IPS DF 4.7 (cell line): ENCODE measurements around the gene SV2B.

ENCODE experiments used
- DNase-seq: peaks from one replicate; pipeline ENCODE4 v3.0.0-alpha.2; 2013; ENCODE audit warnings: low spot score; ENCODE audit errors: extremely low read depth

Gene SV2B

DNA sequence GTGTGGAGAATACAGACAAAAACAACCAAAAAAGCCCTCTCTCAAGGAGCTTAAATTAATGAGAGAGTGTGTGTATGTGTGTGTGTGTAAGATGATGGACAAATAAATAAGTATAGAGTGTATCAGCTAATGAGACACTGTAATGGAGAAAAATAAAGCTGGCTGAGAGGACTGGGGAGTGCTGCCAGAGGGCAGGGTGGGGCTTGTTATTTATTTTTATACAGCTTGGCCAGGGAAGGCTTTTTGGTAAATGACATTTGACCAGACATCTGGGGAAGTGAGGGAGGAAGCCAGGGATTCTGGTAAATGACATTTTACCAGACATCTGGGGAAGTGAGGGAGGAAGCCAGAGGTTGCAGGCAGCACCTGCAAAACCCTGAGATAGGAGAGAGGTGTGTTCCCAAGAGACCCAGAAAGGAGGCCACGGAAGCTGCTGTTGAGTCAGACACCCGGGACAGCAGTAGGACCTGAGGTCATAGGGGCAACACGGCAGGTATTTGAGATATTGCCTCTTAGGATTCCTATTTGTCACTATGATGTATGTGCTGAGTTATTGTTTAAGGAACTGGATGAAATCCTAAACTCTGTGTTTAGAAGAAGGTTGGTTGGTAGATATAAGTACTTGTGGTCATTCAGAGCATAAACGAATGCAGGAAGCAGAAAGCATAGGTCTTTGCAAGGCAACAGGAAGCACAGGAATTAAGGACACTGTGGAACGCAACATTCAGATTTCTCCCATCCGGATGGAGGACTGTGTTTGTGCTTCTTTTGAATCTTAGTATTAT lies 2.7 kb downstream of the SV2B start:
- no peak for DNase-seq

DNA sequence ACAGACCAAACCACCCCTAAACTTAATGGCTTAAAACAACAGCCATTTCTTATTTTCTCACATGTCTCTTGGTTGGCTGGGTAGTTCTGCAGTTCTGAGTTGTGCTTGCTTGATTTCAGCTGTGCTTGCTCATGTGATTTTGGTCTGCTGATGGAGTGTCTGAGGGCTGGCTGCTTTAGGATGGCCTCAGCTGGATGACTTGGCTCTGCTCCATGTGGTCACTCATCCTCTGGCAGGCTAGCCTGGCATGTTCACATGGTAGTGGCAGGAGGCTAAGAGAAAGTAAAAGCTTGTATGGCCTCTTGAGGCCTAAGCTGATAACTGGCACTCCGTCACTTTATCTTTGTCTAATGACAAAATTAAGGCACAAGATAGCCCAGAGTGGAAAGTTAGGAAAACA lies 4.1 kb downstream of the SV2B start:
- no peak for DNase-seq

- DNase-seq: no peak
Measured at GRCh38 chr15:91108421-91108820, 8.4 kb downstream of the SV2B start.

DNA sequence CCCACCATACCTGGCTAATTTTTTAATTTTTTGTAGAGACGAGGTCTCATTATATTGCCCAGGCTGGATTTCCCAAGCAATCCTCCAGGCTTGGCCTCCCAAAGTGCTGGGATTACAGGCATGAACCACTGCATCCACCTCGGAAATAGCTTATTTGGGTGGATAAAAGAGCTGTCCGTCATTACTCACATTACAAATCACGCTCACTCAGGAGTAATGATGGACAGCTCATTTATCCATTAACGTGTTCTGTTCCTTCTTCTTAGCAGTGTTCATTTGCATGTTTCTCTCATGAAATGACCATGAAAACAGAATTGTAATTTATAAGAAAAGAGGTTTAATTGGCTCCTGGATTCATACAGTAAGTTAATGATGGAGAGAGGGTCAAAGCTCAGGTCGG lies 9.8 kb downstream of the SV2B start:
- no peak for DNase-seq

DNA sequence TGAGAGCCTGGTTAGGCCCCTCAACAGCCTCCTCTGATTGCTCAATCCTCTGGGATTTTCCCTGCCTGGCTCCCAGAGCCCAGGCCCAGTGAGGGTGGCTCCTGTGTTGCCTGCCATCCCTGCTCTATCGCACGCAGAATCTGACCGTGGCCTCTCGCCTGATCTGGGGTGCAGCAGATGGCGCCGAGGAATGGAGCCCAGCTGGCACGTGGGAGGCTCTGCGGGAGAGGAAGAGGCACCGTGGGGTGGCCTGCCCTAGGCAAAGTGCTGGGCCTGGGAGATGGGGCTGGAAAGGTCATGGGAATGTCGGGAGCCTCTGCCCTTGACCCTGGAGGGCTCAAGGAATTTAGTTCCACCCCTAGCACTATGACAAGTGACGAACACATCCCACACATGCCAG lies 10.3 kb downstream of the SV2B start:
- DNase-seq: no peak

DNA sequence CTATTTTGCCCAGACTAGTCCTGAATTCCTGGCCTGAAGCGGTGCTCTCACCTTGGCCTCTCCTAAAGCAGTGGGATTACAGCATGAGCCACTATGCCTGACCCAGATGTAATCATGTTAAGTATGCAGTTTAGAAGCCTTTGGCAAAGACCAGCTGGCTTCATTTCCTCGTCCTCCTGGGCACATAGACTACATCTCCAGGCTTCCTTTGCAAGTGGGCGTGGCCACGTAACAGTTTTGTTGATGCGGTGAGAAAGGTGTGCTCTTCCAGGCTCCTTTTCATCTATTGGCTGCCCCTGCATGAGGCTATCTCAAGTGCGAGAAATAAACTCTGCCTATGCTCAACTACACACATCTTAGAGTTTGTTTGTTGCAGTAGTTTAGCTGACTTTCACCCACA lies 13.0 kb downstream of the SV2B start:
- DNase-seq: no peak

DNA sequence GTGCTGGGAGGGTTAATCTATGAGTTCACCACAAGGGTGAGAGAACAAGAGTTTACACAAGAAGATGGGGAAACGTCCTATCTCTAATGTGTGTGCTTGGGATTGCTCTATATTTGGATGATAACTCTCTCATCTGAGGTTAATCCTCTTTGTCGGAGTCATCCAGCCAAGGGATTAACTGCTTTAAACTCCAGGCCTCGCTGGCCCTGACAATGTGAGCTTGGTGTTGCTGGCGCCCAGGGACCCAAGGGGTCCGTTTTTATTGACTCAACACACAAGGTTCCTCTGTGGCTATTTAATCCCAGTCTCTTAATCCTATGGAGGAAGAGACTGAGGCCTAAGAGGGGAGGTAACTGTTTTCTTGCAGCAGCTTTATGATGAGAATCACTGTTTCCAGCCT lies 14.2 kb downstream of the SV2B start:
- no peak for DNase-seq

- no peak for DNase-seq
Measured at GRCh38 chr15:91116113-91117067, 16.3 kb downstream of the SV2B start.

GRCh38 chr15:91117375-91117774 lies 17.3 kb downstream of the SV2B start:
- DNase-seq: no peak

- no peak for DNase-seq
Measured at GRCh38 chr15:91118817-91119590, 18.9 kb downstream of the SV2B start.

DNA sequence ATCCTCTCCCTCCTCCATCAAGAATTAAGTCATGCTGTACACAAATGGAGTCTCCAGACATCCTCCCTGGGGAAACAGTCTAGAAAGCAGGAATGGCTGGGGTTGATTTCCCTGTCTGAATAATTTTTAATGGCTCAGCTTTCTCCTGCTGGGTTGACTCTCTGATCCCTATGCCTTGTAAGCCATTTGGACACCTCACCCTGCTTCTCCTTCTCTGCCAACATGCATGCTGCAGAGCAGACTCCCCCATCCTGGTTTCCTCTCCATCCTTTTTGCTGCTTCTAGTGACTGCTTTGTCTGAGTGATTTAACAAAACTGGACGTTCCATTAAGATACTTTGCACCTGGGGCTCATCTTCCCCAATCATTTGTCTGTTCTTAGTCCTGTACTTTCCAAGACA lies 22.2 kb downstream of the SV2B start:
- DNase-seq: no peak

DNA sequence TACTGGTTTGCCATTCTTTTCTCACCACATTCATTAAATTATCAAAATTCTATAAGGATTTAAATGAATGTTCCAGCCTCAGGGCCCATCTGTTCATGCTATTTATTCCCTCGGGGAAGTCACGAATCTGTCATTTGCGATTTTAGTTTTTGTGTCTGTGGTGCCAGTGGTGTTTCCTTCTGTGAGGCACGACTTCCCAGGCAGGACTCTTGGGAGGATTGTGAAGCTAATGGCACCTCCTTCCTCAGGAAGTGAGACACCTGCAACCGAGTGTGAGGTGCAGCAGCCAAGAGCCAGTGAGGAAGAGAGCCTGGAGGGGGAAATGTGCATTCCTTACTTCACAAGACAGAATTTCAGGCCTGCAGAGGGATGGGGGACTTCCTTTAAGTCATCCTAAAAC lies 24.1 kb downstream of the SV2B start:
- no peak for DNase-seq

- DNase-seq: no peak
Measured at GRCh38 chr15:91125162-91125561, 25.1 kb downstream of the SV2B start.

DNA sequence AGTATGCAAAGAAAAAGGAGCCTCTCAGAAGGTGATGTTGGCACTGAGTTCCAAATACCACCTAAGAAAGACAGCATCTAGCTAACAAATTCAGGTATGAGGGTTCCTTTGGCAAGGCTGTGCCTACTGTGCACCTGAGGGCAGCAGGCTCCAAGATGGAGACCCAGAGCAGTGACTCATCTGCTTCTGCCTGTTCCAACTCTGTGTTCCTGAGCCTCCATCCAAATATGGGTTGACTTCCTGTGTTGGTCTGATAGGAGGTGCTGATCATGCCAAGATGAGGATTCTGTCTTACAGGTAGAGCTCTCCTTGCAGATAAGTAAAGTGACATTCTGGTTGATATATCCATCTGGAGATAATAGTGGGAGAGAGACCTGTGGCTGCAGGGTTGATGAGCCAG lies 26.0 kb downstream of the SV2B start:
- no peak for DNase-seq

DNA sequence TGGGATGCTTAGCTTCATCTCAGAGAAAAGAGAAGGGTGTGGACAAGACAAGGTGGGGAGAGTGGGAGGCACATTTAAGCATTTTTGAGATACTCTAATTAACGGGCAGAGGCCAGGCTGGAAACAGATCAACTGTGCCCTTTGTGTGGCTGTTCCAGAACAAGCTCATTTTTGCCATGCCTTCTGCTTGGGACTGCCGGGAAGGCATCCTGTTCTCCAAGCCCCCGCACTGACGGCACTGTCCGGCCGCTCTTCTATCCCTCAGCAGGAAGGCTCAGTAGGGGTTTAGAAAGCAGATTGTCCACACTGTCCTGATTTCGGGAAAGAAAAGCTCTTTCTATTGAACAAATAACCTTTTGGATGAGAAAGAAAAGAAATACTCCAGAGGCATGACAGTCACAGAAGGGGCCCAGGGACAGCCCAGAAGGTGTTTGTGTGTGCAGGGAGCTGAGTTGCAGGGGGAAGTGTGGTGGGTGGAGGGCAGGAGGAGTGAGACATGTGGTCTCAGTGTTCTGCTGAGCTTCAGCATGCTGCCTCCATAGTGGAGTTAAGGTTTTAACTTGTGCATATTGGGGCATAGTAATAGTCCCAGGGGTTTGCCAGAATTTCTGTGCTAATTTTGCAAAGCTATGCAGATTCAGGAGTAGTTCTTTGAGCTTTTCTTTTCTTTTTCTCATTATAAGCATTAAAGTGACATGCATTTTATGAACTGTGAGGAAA lies 27.3 kb downstream of the SV2B start:
- DNase-seq: no peak

- DNase-seq: no peak
Measured at GRCh38 chr15:91128016-91128415, 28.0 kb downstream of the SV2B start.

GRCh38 chr15:91129436-91129835 lies 29.4 kb downstream of the SV2B start:
- no peak for DNase-seq

- DNase-seq: no peak
Measured at GRCh38 chr15:91132079-91132478, 32.0 kb downstream of the SV2B start.

DNA sequence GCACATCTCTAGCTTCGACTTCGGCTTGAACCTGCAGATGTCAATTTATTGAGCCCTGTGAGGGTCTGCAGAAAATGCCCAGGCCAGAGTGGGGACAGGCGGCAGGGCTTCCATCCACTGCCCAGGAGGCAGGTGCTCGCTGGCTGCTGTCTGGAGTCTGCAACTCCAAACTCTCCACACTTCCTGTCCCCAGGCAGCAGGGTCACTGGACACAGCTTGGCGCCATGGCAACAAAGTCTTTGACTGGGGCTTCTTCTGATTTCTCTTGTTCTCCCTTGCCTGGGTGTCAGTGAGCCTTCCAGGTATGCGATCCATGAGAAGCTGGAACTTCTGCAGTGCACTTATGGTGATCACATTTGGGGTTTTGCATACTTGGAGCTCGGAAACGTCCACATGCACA lies 33.5 kb downstream of the SV2B start:
- no peak for DNase-seq

GRCh38 chr15:91135201-91136130 lies 35.4 kb downstream of the SV2B start:
- DNase-seq: no peak
